ENCODE measurements around the gene ASPHD2.

Gene ASPHD2

DNA sequence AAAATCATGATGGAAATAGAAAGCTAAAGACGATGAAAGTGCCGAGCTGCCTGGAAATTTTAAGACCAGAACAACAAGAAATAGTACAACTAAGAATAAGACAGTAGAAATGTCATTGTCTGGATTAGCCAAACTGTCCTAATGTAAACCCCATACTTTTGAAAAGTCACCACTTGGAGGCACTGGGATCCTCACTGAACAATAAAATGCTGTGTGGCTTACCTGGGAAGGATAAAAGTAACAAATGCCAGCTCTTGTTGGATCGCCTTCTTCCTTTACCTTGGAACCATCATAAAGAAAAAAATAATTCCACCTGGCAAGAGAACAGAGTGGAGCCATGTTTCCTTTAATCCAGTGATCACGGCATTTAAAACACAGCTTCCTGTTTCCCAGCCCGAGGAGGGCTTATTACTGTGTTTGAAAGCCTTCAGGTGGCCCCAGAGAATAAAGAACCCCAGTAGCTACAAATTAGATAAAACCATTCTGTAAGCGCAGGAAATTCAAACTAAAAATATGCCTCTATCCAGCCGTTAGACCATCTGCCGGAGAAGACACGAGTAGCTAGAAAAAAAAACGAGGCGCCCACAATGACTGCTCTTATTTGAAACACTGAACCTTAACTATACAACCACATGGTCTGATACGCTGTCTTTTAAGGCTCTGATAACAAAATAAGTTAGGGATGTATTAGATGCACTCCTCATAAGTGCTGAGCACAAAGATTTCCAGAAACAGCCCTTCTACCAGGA is 50.2 kb downstream of the ASPHD2 start:
- DNase-seq, result no peak

DNA sequence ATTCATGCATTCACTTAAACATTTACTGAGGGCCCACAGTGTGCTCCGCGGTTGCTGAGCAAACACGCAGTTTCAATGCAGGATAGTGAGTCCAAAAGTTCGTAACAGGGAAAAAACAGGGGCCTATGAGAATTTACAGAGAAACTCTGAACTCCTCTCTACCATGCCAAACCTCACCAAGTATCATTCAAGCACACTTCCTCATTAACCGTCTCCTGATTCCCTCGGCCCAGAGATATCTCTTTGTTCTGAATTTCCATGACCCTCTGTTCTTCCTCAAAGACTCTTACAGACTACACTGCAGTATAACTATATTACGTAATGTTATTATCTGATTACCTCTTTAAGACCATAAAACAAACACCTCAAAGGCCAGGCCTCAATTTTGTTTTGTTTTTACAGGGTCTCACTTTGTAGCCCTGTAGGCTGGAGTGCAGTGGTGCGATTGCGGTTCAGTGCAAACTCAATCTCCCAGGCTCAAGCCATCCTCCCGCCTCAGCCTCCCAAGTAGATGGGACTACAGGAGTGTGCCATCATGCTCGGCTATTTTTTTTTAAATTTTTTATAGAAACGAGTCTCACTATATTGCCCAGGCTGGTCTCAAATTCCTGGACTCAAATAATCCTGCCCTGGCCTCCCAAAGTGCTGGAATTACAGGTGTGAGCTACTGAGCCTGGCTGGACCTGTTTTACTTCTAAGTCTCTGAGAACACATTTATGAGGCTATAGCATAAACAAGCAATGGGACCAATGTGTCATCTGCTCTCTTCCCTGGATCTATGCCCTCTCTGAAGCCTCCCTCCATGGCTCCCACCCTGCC is 50.9 kb downstream of the ASPHD2 start:
- peak; percentile 14 for DNase-seq

GRCh38 chr22:26480611-26480932 is 51.5 kb downstream of the ASPHD2 start:
- DNase-seq, result no peak

DNA sequence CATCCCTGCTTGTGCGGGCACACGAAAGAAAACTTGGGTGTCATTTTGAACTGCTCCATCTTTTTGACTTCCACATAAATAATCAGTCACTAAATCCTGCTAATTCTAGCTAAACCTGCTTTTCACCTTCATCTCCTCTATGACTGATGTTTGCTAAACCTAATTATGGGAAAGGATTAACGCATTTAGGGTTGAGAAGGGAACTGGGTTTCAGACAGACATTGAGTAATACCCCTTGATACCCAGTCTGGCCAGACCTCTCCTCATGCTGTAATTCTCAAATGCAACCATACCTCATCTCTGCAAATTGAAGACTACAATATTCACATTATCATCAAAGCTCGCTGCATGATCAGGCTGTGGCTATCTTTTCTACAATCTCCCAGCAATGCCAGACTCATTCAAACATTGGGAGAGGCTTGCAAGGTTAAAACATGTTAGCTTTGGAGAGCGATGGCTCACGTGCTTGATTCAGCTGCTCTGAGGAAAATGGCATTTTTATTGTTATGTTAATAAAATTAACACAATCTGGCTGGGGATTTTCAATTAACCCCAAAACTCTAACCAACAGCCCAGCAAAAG is 52.1 kb downstream of the ASPHD2 start:
- DNase-seq, result no peak

DNA sequence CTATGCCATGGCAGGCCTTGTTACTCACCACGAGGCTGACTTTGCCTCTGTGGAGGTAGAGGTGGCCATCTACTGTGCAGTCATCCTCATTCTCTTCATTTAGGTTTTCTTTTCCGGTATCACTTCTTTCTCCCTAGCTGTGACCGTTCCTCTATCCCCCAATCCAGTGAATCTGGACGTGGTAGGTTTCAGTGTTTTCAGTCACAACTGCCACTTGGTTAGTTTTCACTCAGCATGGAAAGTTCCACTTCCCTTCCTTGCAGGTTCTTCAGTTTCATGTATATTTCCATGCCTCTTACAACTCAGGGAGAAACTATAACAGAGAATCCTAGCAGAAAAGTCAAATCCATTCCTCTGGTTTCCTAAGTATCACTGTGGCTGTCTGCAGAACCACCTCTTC is 52.6 kb downstream of the ASPHD2 start:
- DNase-seq, result no peak

DNA sequence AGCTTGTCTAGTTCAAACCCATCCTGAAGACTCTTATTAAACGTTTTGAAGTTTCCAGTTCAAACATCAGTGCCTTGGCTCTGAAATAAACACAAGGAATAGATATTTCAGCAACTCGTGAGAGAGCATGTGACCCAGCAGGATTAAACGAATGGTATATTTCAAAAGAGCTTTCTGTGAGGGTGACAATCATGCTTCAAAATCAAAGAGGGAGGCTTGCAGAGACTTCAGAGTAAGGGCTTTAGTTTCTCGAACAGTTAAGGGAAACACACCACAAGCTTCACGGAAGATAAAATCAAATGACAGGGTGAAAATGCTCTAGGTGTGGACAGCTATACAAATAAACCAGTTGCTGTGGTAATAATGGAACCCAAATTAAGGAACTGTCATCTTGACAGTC is 53.1 kb downstream of the ASPHD2 start:
- DNase-seq, result no peak

GRCh38 chr22:26483043-26483438 is 54.0 kb downstream of the ASPHD2 start:
- no peak for DNase-seq

DNA sequence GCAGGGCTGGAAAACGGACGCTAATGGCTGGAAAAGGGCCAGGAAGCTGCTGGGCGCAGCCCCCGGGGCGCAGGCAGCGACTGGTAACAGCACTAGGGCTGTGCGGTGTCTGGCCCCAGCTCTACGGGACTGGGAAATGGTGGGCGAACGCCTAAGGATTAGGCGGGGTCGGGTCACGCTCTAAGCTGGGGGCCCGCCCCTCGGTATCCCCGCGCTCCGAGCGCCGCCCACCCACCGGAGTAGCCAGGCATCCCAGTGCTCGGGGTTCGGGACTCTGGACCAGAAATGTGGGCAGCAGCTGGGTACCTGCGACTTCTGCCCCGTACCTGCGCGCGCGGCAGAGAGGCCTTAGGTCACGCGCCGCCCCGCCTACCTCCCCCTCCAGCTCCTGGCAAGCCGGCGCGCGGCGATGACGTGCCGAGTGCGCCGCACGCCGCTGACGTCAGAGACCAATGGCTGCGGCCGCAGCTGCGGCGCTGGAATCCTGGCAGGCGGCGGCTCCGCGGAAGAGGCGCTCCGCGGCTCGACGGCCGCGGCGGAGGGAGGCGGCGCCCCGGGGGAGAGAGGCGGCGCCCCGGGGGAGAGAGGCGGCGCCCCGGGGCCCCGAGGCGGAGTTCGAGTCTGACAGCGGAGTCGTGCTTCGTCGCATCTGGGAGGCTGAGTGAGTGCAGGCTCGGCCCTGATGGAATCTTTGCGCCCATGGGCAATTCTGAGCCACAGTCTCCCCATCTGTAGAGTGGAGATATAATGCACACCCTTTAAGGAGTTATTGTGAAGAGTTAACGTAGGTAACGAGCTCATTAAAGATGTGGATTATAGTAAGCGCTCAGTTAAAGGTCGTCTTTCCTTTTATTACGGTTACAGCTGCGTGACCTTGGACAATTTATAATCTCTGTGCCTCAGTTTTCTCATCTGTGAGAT is 54.6 kb downstream of the ASPHD2 start, which contains the start of the genes HPS4 and SRRD:
Gene HPS4 (minus strand): TSS at position 345 of the 921 bp plus-strand sequence. CDS start 2,021 bp downstream, outside the sequence.
Gene SRRD (plus strand): TSS at position 439 of the 921 bp plus-strand sequence. CDS start 14 bp downstream, at position 453.
- no peak for DNase-seq

GRCh38 chr22:26484360-26484706 is 55.3 kb downstream of the ASPHD2 start:
- DNase-seq, result no peak

DNA sequence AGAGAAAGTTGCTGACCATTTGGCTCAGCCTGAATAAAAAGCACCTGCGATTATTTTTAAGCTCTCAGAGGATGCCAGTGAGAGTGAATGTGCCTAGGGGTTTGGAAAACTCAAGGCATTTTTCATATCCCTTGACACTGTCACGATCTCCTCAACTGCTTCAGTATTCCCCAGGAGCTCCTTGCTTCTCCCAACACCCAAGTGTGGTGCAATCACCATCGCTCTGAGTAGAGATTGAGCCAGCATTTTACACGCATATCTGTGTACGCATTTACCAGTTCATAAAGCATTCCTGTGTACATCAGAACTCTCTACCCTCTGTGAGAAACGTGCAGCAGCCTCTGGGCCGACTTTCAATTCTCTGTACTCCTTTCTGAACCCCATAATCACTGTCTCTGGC is 56.0 kb downstream of the ASPHD2 start:
- no peak for DNase-seq

DNA sequence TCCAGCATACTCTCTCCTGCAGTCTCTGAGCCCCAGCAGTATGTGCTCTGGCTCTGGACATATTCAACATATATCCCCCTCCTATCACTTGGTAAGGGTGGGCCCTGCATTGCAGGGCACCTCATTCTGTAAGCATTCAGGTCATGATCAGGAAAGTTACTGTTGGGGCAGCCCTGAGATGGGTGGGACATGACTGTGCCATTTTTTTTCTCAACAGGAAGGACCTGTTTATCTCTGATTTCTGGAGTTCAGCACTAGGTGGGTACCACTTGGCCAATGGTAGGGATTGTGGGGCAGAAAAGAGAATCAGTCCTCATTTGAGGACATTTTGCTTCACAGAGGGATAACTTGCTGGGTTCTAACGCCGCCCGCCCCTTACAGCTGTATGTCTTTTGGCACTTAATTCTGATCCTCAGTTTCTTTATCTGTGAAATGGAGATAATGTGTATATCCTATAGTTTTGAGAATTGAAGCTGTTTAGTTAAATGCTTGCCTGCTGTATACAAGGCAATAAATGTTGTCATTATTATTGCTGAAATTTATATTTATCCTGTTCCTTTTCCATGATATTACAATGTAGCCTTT is 56.8 kb downstream of the ASPHD2 start:
- no peak for DNase-seq

DNA sequence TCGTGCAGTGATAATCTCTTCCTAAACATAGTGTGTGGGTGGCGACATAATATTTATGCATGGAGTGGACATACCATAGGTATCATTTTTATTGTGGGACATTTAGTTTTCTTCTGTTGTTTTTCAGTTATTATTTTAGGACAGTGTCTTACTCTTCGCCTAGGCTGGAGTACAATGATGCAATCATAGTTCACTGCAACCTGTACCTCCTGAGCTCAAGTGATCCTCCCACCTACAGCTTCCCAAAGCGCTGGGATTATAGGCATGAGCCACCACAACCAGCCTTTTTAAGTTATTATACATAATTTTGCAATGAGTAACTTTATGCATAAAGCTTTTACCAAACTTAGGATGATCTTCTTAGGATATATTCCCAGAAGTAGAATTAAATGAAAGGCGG is 57.3 kb downstream of the ASPHD2 start:
- no peak for DNase-seq

- no peak for DNase-seq
Observed at GRCh38 chr22:26487996-26488395, 58.9 kb downstream of the ASPHD2 start.

DNA sequence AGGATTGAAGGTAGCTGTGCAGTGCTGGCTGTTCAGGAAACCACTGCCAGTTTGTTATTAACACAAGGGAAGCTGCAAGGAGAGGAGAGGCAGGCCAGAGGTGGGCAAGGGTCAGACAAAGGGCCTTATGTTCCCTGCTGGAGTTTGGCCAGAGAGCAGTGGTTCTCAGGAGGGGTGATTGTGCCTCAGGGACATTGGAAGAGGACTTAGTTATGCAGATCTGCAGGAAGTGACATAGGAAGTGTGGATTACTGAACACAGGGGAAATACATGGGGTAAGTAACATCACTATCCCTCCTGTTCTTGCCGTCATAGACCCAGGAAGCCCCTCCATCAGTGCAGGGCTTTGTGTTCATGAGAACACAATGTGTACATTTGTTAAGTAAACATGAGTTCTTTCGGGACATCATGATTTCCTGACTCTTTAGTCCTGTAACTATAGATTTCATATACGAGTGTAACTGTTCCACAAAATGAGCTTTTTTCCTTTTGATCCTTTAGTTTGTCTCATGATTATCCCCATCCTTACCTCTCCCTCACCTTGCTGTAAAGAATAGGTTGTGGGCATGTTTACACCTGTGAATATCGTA is 60.5 kb downstream of the ASPHD2 start:
- no peak for DNase-seq

DNA sequence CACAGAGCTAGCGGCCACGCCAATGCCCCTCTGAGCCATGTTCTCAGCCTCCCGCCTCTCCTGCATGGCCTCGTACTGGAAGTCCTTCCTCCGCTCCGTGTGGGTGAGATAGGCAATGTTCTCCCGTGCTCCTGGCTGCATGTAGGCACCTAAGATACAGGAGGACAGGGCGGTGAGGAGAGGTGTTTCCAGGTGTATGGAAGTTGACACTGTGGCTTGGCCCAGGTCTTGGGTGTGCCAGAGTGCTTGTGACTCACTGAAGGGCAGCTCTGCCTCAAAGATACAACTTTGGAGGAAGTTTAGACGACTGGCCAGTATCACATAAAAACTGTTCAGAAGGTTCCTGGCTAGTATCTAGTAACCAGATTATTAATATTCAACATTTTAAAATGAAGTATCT is 63.2 kb downstream of the ASPHD2 start:
- DNase-seq, result no peak

DNA sequence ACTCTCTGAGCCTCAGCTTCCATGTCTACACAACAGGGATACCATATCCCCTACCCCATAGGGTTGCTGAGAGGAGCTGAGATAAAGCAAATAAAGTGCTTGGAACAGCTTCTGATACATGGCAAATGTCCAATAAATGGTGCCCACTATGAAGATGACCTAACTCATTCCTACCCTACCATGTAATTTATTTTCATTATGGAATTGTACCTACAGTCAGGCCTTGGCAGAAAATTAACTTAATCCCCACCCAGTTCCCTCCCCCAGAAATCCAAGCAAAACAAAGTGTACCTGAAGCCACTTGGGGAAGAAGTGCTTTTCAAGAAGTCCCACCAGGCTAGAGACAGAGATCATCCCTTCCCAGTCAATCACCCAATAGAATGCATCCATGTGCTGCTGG is 65.4 kb downstream of the ASPHD2 start:
- DNase-seq, result no peak

All from SIG-M5 (cell line).